ENCODE measurements around the gene LRRC1.

- TF ChIP-seq ZNF331 (CRISPR knock-in tag; IDR thresholded peaks at IDR 0.05; ENCODE audit: low read depth) (no peak), POLR2AphosphoS5 (IDR thresholded peaks at IDR 0.05; ENCODE audit: low read depth) (no peak), CREB1 (CRISPR knock-in tag; IDR thresholded peaks at IDR 0.05; ENCODE audit: low read depth) (no peak), CTCF (conservative IDR thresholded peaks at IDR 0.05; ENCODE audit: low read depth in 2 of 2) (no peak), EZH2 (IDR thresholded peaks at IDR 0.05; ENCODE audit: low read depth, unreplicated experiment) (no peak), NANOG (IDR thresholded peaks at IDR 0.05; ENCODE audit: borderline replicate concordance) (no peak), JUNB (IDR thresholded peaks at IDR 0.05; ENCODE audit: unreplicated experiment) (no peak), STAT1 (IDR thresholded peaks at IDR 0.05; ENCODE audit: unreplicated experiment) (no peak)
- TF ChIP-seq, protein P1, sequence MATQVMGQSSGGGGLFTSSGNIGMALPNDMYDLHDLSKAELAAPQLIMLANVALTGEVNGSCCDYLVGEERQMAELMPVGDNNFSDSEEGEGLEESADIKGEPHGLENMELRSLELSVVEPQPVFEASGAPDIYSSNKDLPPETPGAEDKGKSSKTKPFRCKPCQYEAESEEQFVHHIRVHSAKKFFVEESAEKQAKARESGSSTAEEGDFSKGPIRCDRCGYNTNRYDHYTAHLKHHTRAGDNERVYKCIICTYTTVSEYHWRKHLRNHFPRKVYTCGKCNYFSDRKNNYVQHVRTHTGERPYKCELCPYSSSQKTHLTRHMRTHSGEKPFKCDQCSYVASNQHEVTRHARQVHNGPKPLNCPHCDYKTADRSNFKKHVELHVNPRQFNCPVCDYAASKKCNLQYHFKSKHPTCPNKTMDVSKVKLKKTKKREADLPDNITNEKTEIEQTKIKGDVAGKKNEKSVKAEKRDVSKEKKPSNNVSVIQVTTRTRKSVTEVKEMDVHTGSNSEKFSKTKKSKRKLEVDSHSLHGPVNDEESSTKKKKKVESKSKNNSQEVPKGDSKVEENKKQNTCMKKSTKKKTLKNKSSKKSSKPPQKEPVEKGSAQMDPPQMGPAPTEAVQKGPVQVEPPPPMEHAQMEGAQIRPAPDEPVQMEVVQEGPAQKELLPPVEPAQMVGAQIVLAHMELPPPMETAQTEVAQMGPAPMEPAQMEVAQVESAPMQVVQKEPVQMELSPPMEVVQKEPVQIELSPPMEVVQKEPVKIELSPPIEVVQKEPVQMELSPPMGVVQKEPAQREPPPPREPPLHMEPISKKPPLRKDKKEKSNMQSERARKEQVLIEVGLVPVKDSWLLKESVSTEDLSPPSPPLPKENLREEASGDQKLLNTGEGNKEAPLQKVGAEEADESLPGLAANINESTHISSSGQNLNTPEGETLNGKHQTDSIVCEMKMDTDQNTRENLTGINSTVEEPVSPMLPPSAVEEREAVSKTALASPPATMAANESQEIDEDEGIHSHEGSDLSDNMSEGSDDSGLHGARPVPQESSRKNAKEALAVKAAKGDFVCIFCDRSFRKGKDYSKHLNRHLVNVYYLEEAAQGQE (IDR thresholded peaks at IDR 0.05; ENCODE audit: unreplicated experiment), result no peak
- TF ChIP-seq, protein P2, sequence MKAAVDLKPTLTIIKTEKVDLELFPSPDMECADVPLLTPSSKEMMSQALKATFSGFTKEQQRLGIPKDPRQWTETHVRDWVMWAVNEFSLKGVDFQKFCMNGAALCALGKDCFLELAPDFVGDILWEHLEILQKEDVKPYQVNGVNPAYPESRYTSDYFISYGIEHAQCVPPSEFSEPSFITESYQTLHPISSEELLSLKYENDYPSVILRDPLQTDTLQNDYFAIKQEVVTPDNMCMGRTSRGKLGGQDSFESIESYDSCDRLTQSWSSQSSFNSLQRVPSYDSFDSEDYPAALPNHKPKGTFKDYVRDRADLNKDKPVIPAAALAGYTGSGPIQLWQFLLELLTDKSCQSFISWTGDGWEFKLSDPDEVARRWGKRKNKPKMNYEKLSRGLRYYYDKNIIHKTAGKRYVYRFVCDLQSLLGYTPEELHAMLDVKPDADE (IDR thresholded peaks at IDR 0.05), result no peak
These were observed 38.4 kb downstream of the LRRC1 start for GRCh38 chr6:53833155-53833554.
